DMS79 treated with DMSO at 0.1 percent for 48 hours (cell line): ENCODE results near the gene HTR5A.

ENCODE experiments used
- DNase-seq: peaks from one replicate; lab custom pipeline; 2025; lab: John Stamatoyannopoulos, UW

The HTR5A gene

GRCh38 chr7:155090684-155091083 lies 20.6 kb downstream of the HTR5A start:
- DNase-seq = no peak

DNA sequence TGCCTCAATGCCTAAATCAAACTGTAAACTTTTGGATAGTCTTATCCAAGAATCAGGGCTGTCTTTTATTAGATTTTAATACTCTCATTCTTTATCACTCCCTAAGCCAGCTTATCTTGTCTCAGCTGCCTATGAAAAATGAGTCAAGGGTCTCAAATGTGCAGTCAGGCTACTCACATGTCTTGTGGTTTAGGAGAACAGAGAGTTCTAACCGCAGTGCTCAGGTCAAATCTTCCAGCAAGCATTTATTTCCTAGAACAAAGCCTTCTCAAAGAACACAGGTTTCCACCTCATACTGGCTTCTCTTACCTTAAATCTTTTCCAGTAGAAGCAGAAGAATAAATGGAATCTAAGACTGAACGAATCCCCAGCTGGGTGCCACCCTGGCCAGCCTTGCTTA lies 23.5 kb downstream of the HTR5A start:
- no peak for DNase-seq

- DNase-seq = no peak
Observed at GRCh38 chr7:155094636-155095135, 24.6 kb downstream of the HTR5A start.

- DNase-seq = no peak
Observed at GRCh38 chr7:155097338-155097737, 27.2 kb downstream of the HTR5A start.

- DNase-seq = no peak
Observed at GRCh38 chr7:155103839-155104238, 33.7 kb downstream of the HTR5A start.

GRCh38 chr7:155104913-155105312 lies 34.8 kb downstream of the HTR5A start:
- no peak for DNase-seq

- no peak for DNase-seq
Observed at GRCh38 chr7:155106356-155106755, 36.2 kb downstream of the HTR5A start.

DNA sequence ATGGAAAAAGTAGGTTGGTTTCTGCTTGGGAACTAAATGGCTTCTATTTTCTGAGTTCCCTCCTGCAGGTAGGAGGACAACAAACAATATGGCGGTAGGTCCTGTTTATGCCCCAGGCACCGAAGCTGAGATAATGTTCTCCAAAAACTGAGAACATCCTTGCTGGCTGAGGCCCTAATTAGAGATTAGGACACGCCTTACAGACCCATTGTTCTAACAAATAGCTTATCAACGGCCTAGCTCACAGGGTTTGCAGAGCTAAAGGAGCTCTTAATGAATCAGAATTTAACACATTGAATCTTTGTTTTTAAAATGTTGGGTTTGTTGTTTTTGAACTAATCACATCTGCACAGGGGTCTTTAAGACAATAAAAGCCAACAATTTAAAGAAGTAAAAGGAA lies 37.0 kb downstream of the HTR5A start:
- no peak for DNase-seq

- DNase-seq = peak; percentile 8
Observed at GRCh38 chr7:155108144-155108901, 38.2 kb downstream of the HTR5A start.

- DNase-seq = no peak
Observed at GRCh38 chr7:155109121-155109520, 39.0 kb downstream of the HTR5A start.

- DNase-seq = no peak
Observed at GRCh38 chr7:155115288-155115687, 45.2 kb downstream of the HTR5A start.

- DNase-seq = no peak
Observed at GRCh38 chr7:155119801-155120382, 49.8 kb downstream of the HTR5A start.

GRCh38 chr7:155120460-155120859 lies 50.3 kb downstream of the HTR5A start:
- DNase-seq = no peak

GRCh38 chr7:155122831-155123230 lies 52.7 kb downstream of the HTR5A start:
- DNase-seq = no peak

- DNase-seq = no peak
Observed at GRCh38 chr7:155123413-155123812, 53.3 kb downstream of the HTR5A start.

GRCh38 chr7:155124706-155125105 lies 54.6 kb downstream of the HTR5A start:
- no peak for DNase-seq

DNA sequence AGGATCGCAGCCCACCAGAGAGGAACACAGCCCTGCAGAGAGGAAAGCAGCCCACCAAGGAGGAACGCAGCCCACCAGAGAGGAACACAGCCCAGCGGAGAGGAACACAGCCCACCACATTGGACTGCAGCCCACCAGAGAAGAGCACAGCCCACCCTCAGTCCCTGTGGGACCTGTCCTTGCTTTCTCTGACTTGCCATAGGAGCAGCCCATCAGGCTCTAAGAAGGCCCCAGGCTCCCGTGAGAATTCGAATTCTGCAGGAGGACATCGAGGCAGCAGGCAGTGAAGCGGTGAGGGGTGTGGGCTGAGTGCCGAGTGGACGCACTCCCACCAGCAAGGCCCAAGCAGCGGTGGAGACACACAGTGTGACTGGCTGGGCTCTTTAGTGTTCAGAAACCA lies 59.1 kb downstream of the HTR5A start:
- no peak for DNase-seq

DNA sequence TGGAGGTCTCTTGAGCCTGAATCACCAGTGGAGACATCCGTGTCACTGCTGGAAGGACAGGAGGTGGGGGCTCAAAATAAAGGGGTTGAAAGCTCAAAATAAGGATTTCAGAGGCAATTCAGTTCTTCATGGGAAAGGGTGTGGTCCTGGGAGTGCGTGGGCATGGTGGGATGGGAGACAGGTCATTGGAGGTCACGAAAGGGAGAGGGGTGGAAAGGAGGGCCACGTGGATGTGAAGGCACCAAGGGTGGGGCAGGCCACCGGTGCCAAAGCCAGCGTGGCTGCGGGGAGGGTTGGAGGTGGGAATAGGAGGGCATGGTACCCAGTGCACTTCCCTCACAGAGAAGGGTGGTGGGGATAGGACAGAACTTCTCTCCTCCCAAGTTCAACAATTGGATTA lies 59.7 kb downstream of the HTR5A start:
- DNase-seq = no peak

DNA sequence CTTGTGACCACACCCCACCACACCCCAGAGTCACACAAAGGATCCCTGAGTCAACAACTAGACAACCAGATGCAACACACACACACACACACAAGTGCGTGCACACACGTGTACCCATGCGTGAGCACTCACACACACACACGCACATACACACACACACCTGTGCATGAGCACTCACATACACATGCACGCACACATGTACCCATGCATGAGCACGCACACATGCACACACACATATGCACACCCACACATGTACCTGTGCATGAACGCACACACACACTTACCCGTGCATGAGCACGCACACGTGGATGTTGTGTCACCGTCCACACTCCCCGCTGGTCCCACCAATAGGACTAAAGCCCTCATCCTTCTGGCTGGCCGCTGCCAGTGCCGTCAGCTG lies 60.4 kb downstream of the HTR5A start:
- DNase-seq = no peak

DNA sequence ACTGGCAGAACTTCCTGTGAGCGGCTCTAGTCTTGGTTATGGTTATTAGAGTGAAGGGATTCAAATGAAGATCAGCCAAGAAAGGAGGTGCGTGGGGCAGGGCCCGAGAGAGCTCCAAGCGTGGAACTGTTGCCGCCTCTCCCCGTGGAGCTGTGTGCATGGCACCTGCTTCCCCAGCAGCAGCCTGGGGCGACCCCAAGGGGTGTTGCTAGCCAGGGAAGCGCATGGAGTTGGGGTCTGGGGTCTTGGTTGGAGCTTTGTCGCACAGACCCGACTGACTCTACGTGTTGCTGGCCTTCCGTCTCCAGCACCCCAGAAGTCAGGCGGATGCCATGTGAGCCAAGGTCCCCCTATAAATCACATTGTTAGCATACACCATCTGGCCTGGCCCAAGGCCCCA lies 61.0 kb downstream of the HTR5A start:
- no peak for DNase-seq

GRCh38 chr7:155132431-155132830 lies 62.3 kb downstream of the HTR5A start:
- no peak for DNase-seq

DNA sequence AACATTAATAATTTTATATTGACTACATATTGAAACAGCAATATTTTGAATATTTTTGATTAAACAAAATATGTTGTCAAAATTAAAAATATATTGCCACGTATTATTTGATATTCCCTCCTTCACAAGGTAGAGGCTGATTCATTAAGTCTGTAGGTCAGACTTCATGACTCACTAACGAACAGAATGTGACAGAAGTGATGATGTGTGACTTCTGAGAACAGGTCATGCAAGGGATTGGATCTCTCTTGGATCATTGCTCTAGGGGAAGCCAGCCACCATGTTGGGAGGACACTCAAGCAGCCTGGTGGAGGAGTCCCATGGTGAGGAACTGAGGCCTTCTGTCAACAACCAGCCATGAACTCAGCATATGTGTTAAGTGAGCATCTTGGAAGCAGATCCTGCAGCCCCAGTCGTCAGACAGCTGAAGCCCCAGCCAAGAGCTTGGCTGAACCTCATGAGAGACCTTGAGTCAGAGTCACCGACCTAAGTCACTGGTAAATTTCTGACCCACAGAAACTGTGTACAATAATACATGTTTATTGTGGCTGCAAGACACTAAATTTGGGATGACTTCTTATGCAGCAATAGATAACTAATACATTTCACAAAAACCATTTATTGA lies 66.6 kb downstream of the HTR5A start:
- DNase-seq = no peak
